KBM-7 (cell line): ENCODE results near the gene OR8A1.

Source experiments
- DNase-seq: peaks from one replicate; pipeline ENCODE4 v3.0.0-alpha.2; 2015
- in situ Hi-C: fragments of 300-500 bp; cut with MboI; formaldehyde crosslinking; loops from 2 replicates; pipeline ENCODE4 v1.14.3; 2020; ENCODE audit warnings: low sequenced_read_pairs, low pct_unique_long_range_greater_than_20kb, mixed read lengths

Gene OR8A1

DNA sequence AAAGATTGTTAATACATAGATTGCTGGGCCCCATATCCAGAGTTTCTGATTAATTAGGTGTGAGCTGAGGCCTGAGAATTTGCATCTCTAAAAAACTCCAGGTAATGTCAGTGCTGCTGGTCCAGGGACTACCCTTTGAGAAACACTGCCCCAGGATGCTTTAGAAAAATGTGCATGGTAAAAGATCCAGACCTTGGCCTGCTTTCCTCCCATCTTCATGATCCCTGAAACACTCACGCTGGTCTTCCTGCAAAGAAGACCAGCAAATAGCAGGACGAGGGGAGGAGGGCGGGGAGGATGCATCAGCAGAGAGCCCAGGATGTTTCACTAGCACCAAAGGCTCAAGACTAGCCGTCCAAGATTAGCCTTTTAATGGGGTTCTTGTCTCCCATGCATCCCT lies at the start of gene OR8A1:
OR8A1 (plus strand) TSS at position 301 of the 400 bp plus-strand sequence. CDS start 123 bp downstream, outside the sequence.
- in situ Hi-C loops: no loop called here
- no peak for DNase-seq

DNA sequence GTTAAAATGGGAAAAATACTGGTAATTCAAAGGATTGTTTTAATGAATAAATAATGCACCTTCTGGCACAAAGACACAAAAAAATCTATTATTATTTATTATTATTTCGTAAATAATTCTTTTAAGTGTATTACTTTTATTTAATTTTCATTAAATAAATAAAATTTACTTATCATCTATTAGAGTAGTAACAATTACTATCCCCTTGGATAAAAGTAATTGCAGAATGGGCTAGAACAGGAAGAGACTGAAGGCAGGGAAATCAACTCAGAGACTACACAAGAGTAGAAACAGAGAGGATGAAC lies 49.3 kb upstream of the OR8A1 start:
- DNase-seq: no peak
- in situ Hi-C loops: no loop called here

DNA sequence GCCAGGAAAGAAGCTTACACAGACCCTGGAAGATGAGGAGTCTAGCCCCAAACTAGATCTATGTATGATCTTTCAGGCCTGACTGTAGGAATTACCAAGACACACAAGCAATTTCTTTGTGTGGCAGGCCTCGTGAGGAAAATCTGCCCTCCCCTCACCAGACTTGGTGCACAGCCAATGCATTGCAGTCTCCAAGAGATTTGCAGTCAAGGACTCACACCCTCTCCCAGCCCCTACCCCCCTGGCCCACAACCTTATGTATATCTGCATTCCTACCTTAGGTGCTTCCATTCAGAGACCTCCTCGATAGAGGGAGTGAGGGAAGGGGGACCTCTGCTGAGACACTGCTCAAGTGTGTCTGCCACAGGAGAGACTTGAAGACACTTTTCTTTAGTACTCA lies 36.2 kb upstream of the OR8A1 start:
- DNase-seq: no peak
- in situ Hi-C loops: no loop called here

DNA sequence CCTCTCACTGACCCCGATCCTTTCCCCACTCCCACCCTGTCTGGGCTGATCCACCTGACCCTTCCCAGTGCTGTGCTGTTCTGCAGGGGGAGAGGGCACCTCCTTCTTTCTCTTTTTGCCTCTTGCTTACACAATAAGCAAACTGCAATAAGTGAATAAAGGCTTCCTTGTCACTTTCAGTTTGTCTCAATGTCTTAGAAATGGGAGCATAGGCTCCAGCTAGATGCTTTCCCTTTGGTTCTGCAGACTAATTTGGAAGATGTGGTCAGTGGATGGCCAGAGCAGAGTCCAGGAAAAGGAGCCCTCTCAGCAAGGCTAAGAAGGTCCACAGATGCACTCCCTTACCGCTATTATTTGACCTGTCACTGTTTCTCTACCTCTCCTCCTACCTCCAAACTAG lies 35.7 kb upstream of the OR8A1 start:
- in situ Hi-C loops: no loop called here
- no peak for DNase-seq

DNA sequence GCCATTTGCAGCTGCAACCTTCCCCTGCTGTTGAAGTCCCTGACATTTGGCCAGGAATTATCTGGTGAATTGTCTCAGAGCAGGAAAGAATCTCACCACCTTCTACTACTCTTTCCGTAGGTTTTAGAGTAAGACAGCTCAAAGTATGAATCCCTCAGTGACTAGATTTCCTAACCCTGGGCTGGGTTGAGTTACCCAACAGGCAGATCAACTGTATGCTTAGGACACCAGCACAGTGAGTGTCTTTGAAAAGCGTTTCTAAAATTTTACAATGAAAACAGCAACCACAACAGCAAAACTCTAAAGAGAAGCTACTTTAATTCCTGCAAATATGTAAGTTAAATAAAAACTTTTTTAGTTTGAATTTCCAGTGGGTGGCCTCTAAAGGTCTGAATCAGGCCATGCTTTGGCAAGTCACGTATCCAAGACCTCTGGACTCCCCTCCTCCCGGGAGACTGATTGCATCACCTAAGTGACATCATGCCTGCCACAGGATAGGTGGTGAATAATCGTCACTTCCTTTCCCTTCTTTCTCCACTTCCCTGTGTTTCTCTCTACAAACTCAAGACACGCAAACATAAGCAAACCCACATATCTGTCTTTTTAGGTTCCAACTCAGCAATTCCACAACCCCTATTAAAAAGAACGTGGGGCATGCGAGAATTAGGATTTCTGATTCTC lies 34.1 kb upstream of the OR8A1 start:
- no peak for DNase-seq
- in situ Hi-C loops: no loop called here

DNA sequence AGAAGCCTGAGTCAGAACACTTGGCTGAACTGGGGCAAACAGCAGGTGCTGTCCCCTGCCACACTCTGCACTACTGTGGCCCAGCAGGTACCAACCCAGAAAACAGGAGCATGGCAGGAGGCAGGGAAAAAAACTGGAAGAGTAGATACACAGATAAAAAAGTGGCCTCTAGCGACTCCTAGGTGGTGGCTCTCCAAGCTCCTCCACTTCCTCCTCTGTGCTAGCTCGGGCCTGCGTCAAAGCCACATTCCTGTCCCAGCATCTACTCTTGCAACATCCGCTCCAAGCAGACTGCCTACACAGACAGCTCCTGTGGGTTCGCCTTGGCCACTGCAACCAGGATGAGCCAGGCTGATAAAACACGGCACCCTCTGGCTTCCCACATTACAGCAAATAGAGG lies 33.3 kb upstream of the OR8A1 start:
- in situ Hi-C loops: no loop called here
- peak; percentile 62 for DNase-seq

DNA sequence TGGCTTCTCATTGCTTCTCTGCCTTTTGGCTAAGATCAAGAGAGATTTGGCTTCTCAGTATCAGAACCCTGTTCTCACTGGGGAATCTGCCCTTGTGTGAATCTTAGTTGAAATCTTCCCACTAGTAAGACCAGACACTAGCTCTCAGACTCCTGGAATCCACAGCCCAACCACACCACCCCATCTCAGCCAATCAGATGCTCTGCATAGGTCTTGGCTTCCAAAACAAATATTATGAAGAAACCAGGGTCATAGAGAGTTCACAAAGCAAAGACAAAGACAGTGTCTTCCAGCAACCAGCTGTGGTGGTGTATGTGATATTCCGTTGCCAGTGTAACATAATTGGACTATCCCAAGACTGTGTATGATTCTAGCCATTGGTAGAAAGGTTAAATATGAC lies 31.8 kb upstream of the OR8A1 start:
- in situ Hi-C loops: no loop called here
- no peak for DNase-seq

DNA sequence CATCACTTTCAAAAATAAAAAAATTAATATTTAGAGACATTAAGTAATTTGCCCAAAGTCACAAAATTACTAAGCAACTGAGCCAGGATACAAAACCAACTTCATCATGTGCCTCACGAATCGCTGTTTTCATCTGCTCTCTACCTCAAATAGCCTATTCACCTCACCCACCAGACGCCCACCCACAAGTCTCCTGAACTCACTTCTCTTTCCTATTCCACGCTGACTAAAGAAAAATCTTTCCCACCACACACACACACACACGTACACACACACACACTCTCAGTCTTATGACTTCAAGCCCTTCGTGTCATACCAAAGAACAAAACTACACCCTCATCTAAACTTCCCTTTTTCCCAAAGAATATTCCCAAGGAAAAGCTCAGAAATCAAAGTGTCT lies 28.6 kb upstream of the OR8A1 start:
- in situ Hi-C loops: no loop called here
- no peak for DNase-seq

DNA sequence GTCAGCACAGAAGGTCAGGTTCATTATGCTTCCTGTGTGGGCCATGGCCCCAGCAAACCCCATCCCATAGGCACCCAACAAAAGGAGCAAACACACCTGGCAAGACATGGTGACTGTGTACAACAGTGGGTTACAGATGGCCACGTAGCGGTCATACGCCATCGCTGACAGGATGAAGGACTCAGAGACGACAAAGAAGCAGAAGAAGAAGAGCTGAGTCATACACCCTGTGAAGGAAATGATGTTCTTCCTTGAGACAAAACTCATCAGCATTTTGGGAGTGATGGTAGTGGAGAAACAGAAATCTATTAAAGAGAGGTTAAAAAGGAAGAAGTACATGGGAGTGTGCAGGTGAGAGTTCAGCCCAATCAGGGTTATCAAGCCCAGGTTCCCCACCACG lies 26.7 kb upstream of the OR8A1 start:
- DNase-seq: no peak

DNA sequence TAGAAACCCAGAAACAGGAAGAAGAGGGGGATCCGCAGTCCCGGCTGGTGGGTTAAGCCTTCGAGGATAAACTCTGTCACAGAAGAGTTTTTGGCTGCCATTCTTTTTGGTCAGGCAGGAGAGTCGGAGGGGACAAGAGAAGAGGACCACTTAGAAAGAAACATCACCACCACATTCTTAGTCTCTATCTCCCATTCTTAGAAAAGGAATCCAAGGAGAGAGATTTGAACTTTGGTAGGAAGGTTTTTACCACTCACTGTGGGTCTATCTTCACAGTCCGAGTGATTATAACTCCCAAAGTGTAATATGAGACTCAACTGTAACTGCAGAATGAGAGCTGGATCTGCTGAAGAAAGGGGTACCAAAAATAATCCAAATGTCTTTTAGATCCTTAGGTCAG lies 26.2 kb upstream of the OR8A1 start, which contains the start of gene OR8B12:
OR8B12 (minus strand) TSS at position 101 of the 400 bp plus-strand sequence; CDS start at position 101, 0 bp downstream.
- no peak for DNase-seq
- in situ Hi-C loops: no loop called here

More for the DNA sequence above, 26.7 kb upstream of the OR8A1 start:
- in situ Hi-C loops: no loop called here

DNA sequence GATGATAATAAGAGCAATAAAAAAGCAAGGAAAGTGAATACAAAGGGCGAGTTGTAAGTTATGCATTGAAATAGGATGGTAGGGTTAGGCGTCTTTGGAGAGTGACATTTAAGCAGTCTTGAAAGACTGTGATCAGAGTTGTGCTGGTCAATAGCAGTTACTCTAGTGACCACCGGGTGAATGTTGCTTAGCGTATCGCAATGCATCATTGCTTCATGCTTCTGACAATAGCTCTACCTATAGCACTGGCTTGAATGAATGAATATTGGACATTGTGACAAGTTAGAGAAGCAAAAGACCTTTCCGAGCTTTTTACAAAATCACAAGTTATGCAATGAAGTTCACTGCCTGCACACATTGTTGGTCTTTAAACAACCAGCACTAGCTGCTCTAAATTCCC lies 18.6 kb upstream of the OR8A1 start:
- no peak for DNase-seq
- in situ Hi-C loops: no loop called here

DNA sequence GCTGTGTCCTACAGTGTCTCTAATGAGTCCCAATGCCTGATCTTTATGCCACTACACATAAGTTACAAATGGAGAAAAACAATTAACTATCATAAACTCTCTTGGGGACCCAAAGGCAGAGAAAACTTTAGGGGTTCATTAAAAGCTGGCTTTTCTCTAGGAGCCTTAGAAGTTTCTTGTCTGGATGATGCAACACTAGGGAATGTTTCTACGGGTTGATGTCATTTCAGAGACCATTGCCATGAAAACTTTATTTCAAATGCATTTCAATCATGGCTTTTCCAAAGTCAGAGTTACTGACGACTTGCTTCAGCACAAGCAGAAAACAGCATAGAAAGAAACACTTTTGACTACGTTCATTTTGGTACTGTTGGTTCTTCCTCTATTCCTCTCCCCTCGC lies 17.8 kb upstream of the OR8A1 start:
- in situ Hi-C loops: no loop called here
- no peak for DNase-seq

DNA sequence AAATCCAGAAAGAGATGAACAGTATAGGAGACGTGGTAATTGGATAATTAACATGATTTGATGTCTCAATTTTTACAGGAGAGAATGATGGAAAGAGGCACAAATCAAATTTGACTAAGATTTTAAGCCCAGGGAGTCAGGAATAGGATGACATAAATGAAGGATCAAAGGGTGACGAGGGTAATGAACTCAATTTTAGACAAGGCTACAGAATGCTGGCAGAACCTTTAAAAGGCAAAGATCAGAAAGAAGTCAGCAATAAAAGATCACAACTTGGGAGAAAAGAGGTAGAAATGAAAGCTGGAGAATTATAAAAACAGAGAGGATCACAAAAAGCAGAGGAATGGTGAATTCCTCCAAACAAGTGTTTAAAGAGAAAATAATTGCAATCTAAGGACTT lies 13.0 kb upstream of the OR8A1 start:
- DNase-seq: no peak
- in situ Hi-C loops: no loop called here

DNA sequence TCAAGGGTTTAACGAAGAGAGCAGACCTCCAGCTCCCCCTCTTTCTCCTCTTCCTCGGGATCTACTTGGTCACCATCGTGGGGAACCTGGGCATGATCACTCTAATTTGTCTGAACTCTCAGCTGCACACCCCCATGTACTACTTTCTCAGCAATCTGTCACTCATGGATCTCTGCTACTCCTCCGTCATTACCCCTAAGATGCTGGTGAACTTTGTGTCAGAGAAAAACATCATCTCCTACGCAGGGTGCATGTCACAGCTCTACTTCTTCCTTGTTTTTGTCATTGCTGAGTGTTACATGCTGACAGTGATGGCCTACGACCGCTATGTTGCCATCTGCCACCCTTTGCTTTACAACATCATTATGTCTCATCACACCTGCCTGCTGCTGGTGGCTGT lies 363 bp downstream of the OR8A1 start:
- in situ Hi-C loops: no loop called here
- no peak for DNase-seq

DNA sequence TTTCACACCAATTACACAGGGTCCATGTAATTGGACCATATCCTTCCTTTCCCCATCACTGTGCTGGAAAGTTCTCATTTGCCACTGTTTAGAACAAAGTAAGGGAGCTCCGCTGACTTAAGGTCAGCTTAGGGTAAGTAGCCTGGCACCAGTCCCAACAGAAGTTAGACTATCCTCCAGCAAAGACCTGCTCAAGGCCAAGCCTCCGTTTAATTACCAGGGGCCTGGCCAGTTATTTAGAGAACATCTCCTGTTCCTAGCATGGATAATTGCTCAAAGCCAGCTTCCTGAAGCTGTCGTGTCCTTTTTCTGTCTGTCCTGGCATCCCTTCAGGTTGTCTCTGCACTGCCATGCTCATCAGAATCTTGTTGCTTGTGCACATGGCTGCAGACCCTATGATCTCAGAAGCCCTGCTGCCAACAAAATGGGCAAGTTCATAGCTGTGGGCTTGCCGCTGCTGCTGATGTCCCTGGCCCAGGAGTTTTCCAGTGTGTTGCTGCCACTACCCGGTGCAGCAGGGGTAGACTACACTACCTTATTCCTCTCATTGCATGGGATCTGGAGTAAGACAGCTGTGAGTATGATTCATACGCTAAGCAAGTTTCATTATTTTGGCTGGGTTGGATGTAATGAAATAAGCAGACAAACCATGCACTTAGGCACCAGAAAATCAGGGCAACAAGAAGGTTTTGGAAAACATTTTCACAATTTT lies 8.1 kb downstream of the OR8A1 start:
- in situ Hi-C loops: no loop called here
- no peak for DNase-seq

DNA sequence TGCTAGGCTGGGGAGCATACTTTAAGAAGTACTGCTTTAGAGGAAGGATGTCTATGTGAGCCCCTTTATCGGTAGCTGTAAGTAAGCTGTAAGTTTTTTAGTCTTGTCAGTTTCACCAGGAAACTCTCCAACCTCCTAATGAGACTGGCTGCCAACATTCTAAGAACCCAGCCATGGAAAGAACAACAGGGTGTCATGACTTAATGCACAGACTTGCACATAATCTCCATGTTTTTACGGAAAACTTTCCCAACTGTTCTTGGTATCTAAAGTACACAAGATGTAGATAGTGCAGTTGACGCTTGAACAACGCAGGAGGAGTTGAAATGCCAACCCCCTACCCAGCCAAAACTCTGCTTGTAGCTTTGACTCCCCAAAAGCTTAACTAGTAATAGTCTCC lies 9.0 kb downstream of the OR8A1 start:
- DNase-seq: no peak
- in situ Hi-C loops: no loop called here

DNA sequence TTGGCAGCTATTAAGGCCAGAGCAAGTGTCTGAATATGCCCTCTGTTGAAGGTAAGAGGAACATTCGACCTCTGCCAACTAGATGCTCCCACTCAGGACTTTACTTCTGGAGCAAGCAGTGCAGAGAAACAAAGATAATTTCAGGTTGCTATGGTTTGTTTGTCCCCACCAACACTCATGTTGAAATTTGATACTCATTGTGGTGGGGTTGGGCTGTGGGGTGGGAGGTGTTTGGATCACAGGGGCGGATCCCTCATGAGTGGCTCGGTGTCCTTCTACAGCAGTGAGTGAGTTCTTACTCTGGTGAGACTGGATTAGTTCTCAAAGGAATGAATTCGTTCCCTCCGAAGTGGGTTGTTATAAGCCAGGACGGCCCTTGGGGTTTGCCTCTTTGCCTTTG lies 12.0 kb downstream of the OR8A1 start:
- no peak for DNase-seq
- in situ Hi-C loops: no loop called here

DNA sequence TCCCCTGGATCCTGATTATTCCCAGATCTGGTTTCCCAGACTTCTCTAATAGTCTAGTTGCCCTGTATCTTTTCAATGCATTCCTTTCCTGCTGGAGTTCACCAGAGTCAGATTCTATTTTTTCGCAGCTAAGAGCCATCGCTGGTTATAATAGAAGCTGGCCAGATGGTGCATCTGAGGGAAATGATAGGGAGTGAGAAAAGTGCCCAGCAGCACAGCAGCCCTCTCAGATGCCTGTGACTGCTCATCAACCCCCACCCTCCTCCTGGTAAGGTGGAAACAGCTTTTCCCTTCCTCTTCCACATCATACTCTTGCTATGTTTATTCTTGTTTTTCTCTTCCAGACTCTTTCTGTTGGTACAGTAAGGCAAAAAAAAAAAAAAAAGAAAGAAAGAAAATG lies 12.8 kb downstream of the OR8A1 start:
- no peak for DNase-seq
- in situ Hi-C loops: no loop called here

DNA sequence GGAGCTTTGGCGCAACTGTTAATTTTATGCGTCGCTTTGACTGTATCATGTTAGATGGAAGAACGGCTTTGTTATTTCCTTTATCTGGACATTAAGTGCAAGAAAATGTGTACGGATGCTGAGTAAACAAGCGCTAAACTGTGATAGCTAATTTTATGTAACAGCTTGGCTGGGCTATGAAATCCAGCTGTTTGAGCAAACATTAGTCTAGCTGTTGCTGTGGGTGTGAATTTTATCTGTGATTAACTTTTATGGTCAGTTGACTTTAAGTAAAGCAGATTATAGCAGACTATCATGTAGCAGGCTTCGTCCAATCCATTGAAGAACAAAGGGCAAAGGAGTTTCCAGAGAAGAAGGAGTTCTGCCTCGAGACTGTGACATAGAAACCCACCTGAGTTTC lies 14.0 kb downstream of the OR8A1 start:
- in situ Hi-C loops: no loop called here

DNA sequence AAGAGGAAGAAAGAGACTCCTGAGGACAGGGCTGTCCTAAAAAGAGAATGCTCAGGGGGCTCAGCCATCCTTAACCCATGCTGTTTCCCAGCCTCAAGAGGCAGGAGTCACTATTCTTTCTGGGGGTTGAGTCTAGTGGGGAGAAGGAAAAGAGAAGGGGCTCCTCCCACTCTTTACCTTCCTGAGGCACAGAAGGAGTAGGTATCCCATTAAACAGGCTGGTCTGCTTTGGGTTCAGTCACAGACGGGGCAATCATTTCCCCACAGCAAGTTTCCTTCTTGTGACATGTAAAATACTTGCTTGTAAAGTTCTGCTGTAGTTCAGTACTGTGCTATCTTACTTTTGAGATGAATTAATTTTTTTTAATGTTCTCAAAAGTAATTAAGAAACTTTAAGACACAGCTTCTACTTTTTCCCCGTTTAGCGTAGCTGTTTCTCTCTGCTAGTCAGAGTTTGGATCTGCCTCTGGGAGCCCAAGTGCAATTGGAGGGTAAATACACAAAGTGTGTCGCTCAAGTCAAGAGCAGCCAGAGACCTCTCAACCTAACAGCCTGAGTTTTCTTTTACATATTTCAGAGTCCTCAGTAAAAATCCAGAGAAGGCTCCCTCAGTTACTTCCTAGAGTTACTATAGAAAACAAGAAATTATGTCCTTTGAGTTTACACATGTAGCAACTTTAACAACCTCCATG lies 15.0 kb downstream of the OR8A1 start:
- DNase-seq: no peak
- in situ Hi-C loops: no loop called here

More for the DNA sequence above, 14.0 kb downstream of the OR8A1 start:
- DNase-seq: no peak
